Measurements from ENCODE around the gene TFF1.

DNA sequence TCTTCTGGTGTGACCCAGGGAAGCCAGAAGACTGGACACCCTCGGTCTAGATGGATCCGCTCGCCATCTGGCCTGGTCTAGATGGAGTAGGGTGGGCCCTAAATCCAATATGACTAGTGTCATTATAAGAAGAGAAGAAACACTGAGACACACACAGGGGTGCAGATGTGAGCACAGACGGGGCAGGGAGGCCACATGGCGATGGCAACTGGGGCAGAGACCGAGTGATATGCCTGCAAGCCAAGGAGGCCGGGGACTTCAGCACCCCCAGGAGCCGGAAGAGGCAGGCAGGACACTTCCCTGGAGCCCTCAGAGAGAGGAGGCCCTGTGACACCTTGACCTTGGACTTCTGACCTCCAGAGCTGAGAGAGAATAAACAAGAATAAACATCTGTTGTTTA, 45.5 kb downstream of the TFF1 start:
- TF ChIP-seq CTCF (conservative IDR thresholded peaks at IDR 0.05), result no peak
- no peak for TF ChIP-seq EZH2 (IDR thresholded peaks at IDR 0.05; ENCODE audit: low read depth)
